GM23338 (cell line): ENCODE results near the gene ATXN7L3. TPM values are rescaled to one million over a fixed set of nuclear protein-coding genes. Genes with fewer than 3 reads are reported as not detected.

Source experiments
- ATAC-seq: fragments of 200-7000 bp; cut with Tn5 transposase; 3 replicates; pipeline ENCODE4 v1.9.1; 2020
- DNase-seq: peaks from one replicate; pipeline ENCODE4 v3.0.0-alpha.2; 2015; ENCODE audit warnings: low spot score
- H2AFZ ChIP-seq: fragments of 200-600 bp; sonication (generic); 2 replicates; pipeline ENCODE4 v1.8.0; 2016; ENCODE audit warnings: antibody characterized with exemption, mild to moderate bottlenecking, moderate library complexity
- H3F3A ChIP-seq: fragments of 200-600 bp; sonication (generic); replicated peaks from 2 replicates; pipeline ENCODE4 v1.8.0; 2017; ENCODE audit warnings: antibody characterized with exemption, mixed run types, low read depth
- H3K27ac ChIP-seq: fragments of 200-600 bp; sonication (generic); 2 replicates; pipeline ENCODE4 v1.6.1; 2016; ENCODE audit warnings: low read depth
- H3K27me3 ChIP-seq: fragments of 200-600 bp; sonication (generic); 2 replicates; pipeline ENCODE4 v1.8.0; 2016; ENCODE audit warnings: mild to moderate bottlenecking, mixed run types, moderate library complexity; ENCODE audit not compliant: insufficient read depth
- H3K36me3 ChIP-seq: fragments of 200-600 bp; sonication (generic); 2 replicates; pipeline ENCODE4 v1.8.0; 2016; ENCODE audit warnings: mild to moderate bottlenecking; ENCODE audit not compliant: insufficient read depth
- H3K4me1 ChIP-seq: fragments of 200-600 bp; sonication (generic); 2 replicates; pipeline ENCODE4 v1.8.0; 2016; ENCODE audit warnings: mild to moderate bottlenecking, moderate library complexity; ENCODE audit not compliant: insufficient read depth
- H3K4me2 ChIP-seq: fragments of 200-600 bp; sonication (generic); 2 replicates; pipeline ENCODE4 v1.7.1; 2017; ENCODE audit warnings: mixed run types
- H3K4me3 ChIP-seq: fragments of 200-600 bp; sonication (generic); 2 replicates; pipeline ENCODE4 v1.6.1; 2016; ENCODE audit warnings: mixed run types
- H3K79me2 ChIP-seq: fragments of 200-600 bp; sonication (generic); replicated peaks from 2 replicates; pipeline ENCODE4 v1.8.0; 2017; ENCODE audit warnings: mild to moderate bottlenecking; ENCODE audit not compliant: insufficient read depth
- H3K9me2 ChIP-seq: fragments of 200-600 bp; sonication (generic); 2 replicates; pipeline ENCODE4 v1.8.0; 2017; ENCODE audit not compliant: insufficient read depth
- H4K20me1 ChIP-seq: fragments of 200-600 bp; sonication (generic); replicated peaks from 2 replicates; pipeline ENCODE4 v1.8.0; 2017; ENCODE audit warnings: mild to moderate bottlenecking; ENCODE audit not compliant: insufficient read depth
- H3K27ac Mint-ChIP-seq: 2 replicates; pipeline ENCODE4 v1.8.0; 2020; ENCODE audit warnings: inconsistent platforms, mild to moderate bottlenecking, moderate library complexity, mixed read lengths
- H3K27me3 Mint-ChIP-seq: 3 replicates; pipeline ENCODE4 v1.8.0; 2022; ENCODE audit warnings: low read depth, mild to moderate bottlenecking, moderate library complexity, mixed read lengths, inconsistent platforms; ENCODE audit not compliant: insufficient read depth, poor library complexity
- H3K36me3 Mint-ChIP-seq: 3 replicates; pipeline ENCODE4 v1.8.0; 2021; ENCODE audit warnings: low read depth, mild to moderate bottlenecking, inconsistent platforms, moderate library complexity, mixed read lengths
- H3K4me1 Mint-ChIP-seq: 3 replicates; pipeline ENCODE4 v1.8.0; 2020; ENCODE audit warnings: mild to moderate bottlenecking, inconsistent platforms, mixed read lengths
- H3K4me3 Mint-ChIP-seq: 3 replicates; pipeline ENCODE4 v1.8.0; 2021; ENCODE audit warnings: moderate library complexity, mild to moderate bottlenecking, inconsistent platforms, mixed read lengths
- H3K9me3 Mint-ChIP-seq: 3 replicates; pipeline ENCODE4 v1.8.0; 2020; ENCODE audit warnings: moderate library complexity, mild to moderate bottlenecking, inconsistent platforms, mixed read lengths
- CREB1 ChIP-seq: fragments of 250-450 bp; sonication (Bioruptor Pico); IDR thresholded peaks from 2 replicates; pipeline ENCODE4 v1.5.0; 2020; ENCODE audit warnings: low read depth, mild to moderate bottlenecking, moderate library complexity
- CTCF ChIP-seq, 2 experiments: fragments of 200-600 bp in 1 of 2; sonication (generic) in 1 of 2; conservative IDR thresholded peaks; 2 replicates each; pipeline versions ENCODE4 v1.5.1 to v1.6.1; 2016 to 2017; ENCODE audit warnings: antibody characterized with exemption in 2 of 2, low read depth in 2 of 2, mild to moderate bottlenecking in 2 of 2, moderate library complexity in 1 of 2
- EZH2 ChIP-seq: fragments of 200-600 bp; sonication (generic); IDR thresholded peaks from one replicate; pipeline ENCODE4 v1.8.0; 2017; ENCODE audit warnings: antibody characterized with exemption, mild to moderate bottlenecking, low read depth; ENCODE audit not compliant: unreplicated experiment
- ZNF462 ChIP-seq: fragments of 250-450 bp; sonication (Bioruptor Pico); IDR thresholded peaks from 2 replicates; pipeline ENCODE4 v1.5.0; 2020; ENCODE audit warnings: mild to moderate bottlenecking, moderate library complexity
- polyA plus RNA-seq: library from polyadenylated mRNA; unstranded; fragments of >200 nt; fragmentation: Nextera tagmentation; extraction: Ambion mirVana; gene quantifications from 2 replicates; pipeline ENCODE4 v1.2.1, GENCODE V29; 2016
- total RNA-seq: library from RNA; depleted of rRNA; stranded (reverse); fragments of >200 nt; shearing (Covaris generic); gene quantifications from 2 replicates; pipeline ENCODE4 v1.2.3, GENCODE V29; 2014
- TF ChIP-seq, protein P1 (sequence below): IDR thresholded peaks from one replicate; pipeline ENCODE4 v1.6.1; 2018; ENCODE audit warnings: antibody characterized with exemption; ENCODE audit not compliant: unreplicated experiment

The ATXN7L3 gene
- total and polyA plus RNA-seq, 2 experiments from 2014 or later: 20.6 to 95.0 TPM

DNA sequence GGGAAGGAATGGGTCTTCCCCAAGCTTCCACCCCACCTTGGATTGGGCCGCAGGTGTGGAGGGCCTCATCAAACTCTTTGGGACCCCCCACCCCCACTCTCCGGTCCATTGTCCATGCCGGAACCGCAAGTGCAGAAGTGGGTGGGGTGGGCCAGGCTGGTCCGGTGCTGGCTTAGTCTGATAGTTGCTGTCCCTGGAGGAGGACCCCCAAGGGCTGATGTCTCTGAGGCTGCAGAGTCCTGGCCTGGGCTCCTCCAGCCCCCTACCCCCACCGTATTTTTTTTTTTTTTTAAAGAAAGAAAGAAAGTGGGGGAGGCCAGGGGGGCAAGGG lies 7.1 kb upstream of the ATXN7L3 start (continued):
- TF ChIP-seq ZNF462 (CRISPR knock-in tag) (no peak), CREB1 (CRISPR knock-in tag) (no peak), EZH2 (no peak)

DNA sequence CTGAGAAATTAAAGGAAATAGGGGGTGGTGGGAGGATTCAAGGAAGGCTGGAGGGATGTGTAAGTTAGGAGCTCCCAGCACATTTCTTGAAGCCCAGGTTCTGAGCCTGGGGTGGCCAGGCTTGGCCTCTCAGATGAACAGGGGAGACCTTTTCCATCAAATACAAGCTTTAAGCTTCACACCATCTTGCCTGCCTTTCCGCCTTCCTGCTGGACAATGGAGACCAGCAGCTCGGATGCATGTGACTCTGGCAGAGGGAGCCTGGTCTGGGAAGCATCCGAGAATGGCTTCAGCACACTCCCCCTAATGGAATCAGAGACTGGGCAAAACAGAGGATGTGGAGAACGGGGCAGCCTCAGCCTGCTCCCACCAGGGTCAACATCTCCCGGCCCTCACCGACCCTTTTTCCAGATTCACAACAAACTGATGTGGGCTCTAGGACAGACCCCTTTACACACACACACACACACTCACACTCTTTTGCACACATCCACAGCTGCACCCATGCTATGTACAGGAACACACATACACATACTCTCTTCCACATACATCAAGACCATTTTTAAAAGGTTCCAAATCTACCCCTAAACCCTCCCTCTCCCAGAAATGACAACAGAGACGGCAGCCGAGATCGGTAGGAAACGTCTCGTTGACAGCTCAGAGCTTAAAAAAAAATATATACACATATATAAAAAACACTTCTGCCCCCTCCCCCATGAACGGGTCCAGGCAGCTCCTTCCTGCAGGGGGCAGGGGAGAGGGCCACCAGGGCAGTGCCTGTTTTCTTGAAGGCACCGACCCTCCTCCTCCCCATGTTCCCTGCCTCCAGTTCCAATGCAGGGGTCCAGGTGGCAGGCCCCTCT lies 6.5 kb upstream of the ATXN7L3 start:
- Mint-ChIP-seq H3K4me3 (no peak overlapping the region), H3K27ac (peak overlapping the region; percentile 6; the same call in 1 of the 2 replicates), H3K27me3 (peaks cover 21% of the 10 kb centered on the region), H3K4me1 (peaks cover 37% of the 10 kb centered on the region), H3K36me3 (peaks cover 47% of the 10 kb centered on the region), H3K9me3 (no peaks in the 10 kb centered on the region)
- no peak for ATAC-seq
- peaks cover 15% of the 10 kb centered on the region for H4K20me1 ChIP-seq
- H3K27me3 ChIP-seq: no peaks in the 10 kb centered on the region
- H3K27ac ChIP-seq: peak overlapping the region; percentile 76; the same call in 1 of the 2 replicates
- peak; percentile 37 to 49 for TF ChIP-seq CTCF (conservative IDR thresholded peaks at IDR 0.05; ENCODE audit: low read depth in 2 of 2)
- TF ChIP-seq, protein P1, sequence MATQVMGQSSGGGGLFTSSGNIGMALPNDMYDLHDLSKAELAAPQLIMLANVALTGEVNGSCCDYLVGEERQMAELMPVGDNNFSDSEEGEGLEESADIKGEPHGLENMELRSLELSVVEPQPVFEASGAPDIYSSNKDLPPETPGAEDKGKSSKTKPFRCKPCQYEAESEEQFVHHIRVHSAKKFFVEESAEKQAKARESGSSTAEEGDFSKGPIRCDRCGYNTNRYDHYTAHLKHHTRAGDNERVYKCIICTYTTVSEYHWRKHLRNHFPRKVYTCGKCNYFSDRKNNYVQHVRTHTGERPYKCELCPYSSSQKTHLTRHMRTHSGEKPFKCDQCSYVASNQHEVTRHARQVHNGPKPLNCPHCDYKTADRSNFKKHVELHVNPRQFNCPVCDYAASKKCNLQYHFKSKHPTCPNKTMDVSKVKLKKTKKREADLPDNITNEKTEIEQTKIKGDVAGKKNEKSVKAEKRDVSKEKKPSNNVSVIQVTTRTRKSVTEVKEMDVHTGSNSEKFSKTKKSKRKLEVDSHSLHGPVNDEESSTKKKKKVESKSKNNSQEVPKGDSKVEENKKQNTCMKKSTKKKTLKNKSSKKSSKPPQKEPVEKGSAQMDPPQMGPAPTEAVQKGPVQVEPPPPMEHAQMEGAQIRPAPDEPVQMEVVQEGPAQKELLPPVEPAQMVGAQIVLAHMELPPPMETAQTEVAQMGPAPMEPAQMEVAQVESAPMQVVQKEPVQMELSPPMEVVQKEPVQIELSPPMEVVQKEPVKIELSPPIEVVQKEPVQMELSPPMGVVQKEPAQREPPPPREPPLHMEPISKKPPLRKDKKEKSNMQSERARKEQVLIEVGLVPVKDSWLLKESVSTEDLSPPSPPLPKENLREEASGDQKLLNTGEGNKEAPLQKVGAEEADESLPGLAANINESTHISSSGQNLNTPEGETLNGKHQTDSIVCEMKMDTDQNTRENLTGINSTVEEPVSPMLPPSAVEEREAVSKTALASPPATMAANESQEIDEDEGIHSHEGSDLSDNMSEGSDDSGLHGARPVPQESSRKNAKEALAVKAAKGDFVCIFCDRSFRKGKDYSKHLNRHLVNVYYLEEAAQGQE: no peak
- no peak overlapping the region for H3K4me3 ChIP-seq
- peak; percentile 49 for DNase-seq
- H2AFZ ChIP-seq: no peak overlapping the region
- no peak overlapping the region; the same call in 1 of the 2 replicates for H3K4me2 ChIP-seq
- no peaks in the 10 kb centered on the region for H3K9me2 ChIP-seq
- H3K4me1 ChIP-seq: peaks cover 20% of the 10 kb centered on the region
- peaks cover 17% of the 10 kb centered on the region for H3K36me3 ChIP-seq
- peaks cover 27% of the 10 kb centered on the region for H3F3A ChIP-seq
- H3K79me2 ChIP-seq: no peaks in the 10 kb centered on the region
